GM21576 (cell line): ENCODE data around the gene HDAC7.

ENCODE experiments used
- ATAC-seq: cut with Tn5 transposase; IDR thresholded peaks from one replicate; pipeline ENCODE4 v1.9.1; 2021; ENCODE audit warnings: mild to moderate bottlenecking, moderate library complexity; ENCODE audit not compliant: unreplicated experiment

The HDAC7 gene

GRCh38 chr12:47833591-47834012, 13.9 kb upstream of the HDAC7 start:
- no peak for ATAC-seq

GRCh38 chr12:47832263-47832933, 12.7 kb upstream of the HDAC7 start:
- peak; percentile 40 for ATAC-seq

- no peak for ATAC-seq
Measured at GRCh38 chr12:47829584-47829983, 9.9 kb upstream of the HDAC7 start.

- ATAC-seq = no peak
Measured at GRCh38 chr12:47828976-47829482, 9.3 kb upstream of the HDAC7 start.

- no peak for ATAC-seq
Measured at GRCh38 chr12:47828008-47828975, 8.6 kb upstream of the HDAC7 start.

- ATAC-seq = no peak
Measured at GRCh38 chr12:47825173-47825639, 5.5 kb upstream of the HDAC7 start.

GRCh38 chr12:47824635-47825034, 4.9 kb upstream of the HDAC7 start:
- no peak for ATAC-seq

- no peak for ATAC-seq
Measured at GRCh38 chr12:47824198-47824597, 4.5 kb upstream of the HDAC7 start.

- no peak for ATAC-seq
Measured at GRCh38 chr12:47823422-47824086, 3.9 kb upstream of the HDAC7 start.

GRCh38 chr12:47822863-47823262, 3.2 kb upstream of the HDAC7 start:
- ATAC-seq = no peak

GRCh38 chr12:47822401-47822800, 2.7 kb upstream of the HDAC7 start:
- no peak for ATAC-seq

GRCh38 chr12:47821346-47821706, 1.6 kb upstream of the HDAC7 start:
- ATAC-seq = no peak

GRCh38 chr12:47820631-47821345, 1.1 kb upstream of the HDAC7 start:
- no peak for ATAC-seq

- ATAC-seq = peak; percentile 47
Measured at GRCh38 chr12:47819138-47819895, 386 bp downstream of the HDAC7 start.

- ATAC-seq = no peak
Measured at GRCh38 chr12:47818467-47819137, 1.1 kb downstream of the HDAC7 start.

- no peak for ATAC-seq
Measured at GRCh38 chr12:47818007-47818376, 1.7 kb downstream of the HDAC7 start.

GRCh38 chr12:47817272-47818006, 2.3 kb downstream of the HDAC7 start:
- ATAC-seq = no peak

- no peak for ATAC-seq
Measured at GRCh38 chr12:47816403-47817271, 3.1 kb downstream of the HDAC7 start.
